Panc1 (cell line): ENCODE measurements around the gene RNF138. TPM values are rescaled to one million over a fixed set of nuclear protein-coding genes. Genes with fewer than 3 reads are reported as not detected.

Source experiments
- ATAC-seq: fragments of 200-7000 bp; cut with Tn5 transposase; 2 replicates; pipeline ENCODE4 v1.9.1; 2020; ENCODE audit warnings: mild to moderate bottlenecking, moderate library complexity
- BruUV-seq: library from RNA; stranded (reverse); fragments of 400-500 nt; replicated peaks from 2 replicates; lab custom pipeline; 2021; lab: Mats Ljungman, UMichigan
- CTCF ChIA-PET: fragments of 300-600 bp; sonication (Branson Sonifier 250); formaldehyde crosslinking; loops from one replicate; lab custom pipeline; 2022; ENCODE audit warnings: antibody characterized with exemption; lab: Charles Lee
- POLR2A ChIA-PET: fragments of 300-600 bp; sonication (Branson Sonifier 250); formaldehyde crosslinking; loops from one replicate; lab custom pipeline; 2022; ENCODE audit warnings: antibody characterized with exemption; lab: Charles Lee
- DNase-seq: peaks from one replicate; pipeline ENCODE4 v3.0.0-alpha.2; 2010; ENCODE audit warnings: low read depth, low spot score
- H3K27ac ChIP-seq: 2 replicates; pipeline ENCODE4 v1.5.1; 2011; ENCODE audit warnings: mild to moderate bottlenecking, low read length, inconsistent platforms
- H3K27me3 ChIP-seq: fragments of 200-500 bp; sonication (Bioruptor generic); 2 replicates; pipeline ENCODE4 v1.6.0; 2014; ENCODE audit warnings: low read length, inconsistent platforms; ENCODE audit not compliant: control insufficient read depth, insufficient read depth
- H3K36me3 ChIP-seq: fragments of 200-500 bp; sonication (Bioruptor generic); 2 replicates; pipeline ENCODE4 v1.5.1; 2014; ENCODE audit warnings: inconsistent platforms, mild to moderate bottlenecking, low read length, moderate library complexity; ENCODE audit not compliant: control insufficient read depth, insufficient read depth
- H3K4me1 ChIP-seq: 2 replicates; pipeline ENCODE4 v1.5.1; 2011; ENCODE audit warnings: inconsistent platforms, mild to moderate bottlenecking, low read length, moderate library complexity; ENCODE audit not compliant: control insufficient read depth, insufficient read depth
- H3K4me3 ChIP-seq, 2 experiments: 2 replicates each; pipeline ENCODE4 v1.5.1; 2011 to 2012; ENCODE audit warnings: low read depth in 2 of 2, low read length in 2 of 2, mild to moderate bottlenecking in 2 of 2, inconsistent platforms in 1 of 2, moderate library complexity in 1 of 2
- H3K9me3 ChIP-seq: fragments of 200-500 bp; sonication (Bioruptor generic); 2 replicates; pipeline ENCODE4 v1.5.1; 2014; ENCODE audit warnings: low read depth, mild to moderate bottlenecking, inconsistent platforms, low read length, moderate library complexity; ENCODE audit not compliant: control insufficient read depth, insufficient read depth
- POLR2AphosphoS5 ChIP-seq: IDR thresholded peaks from 2 replicates; pipeline ENCODE4 v1.6.1; 2012; ENCODE audit warnings: mild to moderate bottlenecking, low read depth, low read length, moderate library complexity
- SIN3A ChIP-seq: IDR thresholded peaks from 2 replicates; pipeline ENCODE4 v1.6.1; 2012; ENCODE audit warnings: low read depth, mild to moderate bottlenecking, low read length, moderate library complexity, borderline replicate concordance; ENCODE audit not compliant: insufficient read depth
- TCF7L2 ChIP-seq: IDR thresholded peaks from 2 replicates; pipeline ENCODE4 v1.6.1; 2011; ENCODE audit warnings: mild to moderate bottlenecking, low read depth, low read length, inconsistent platforms
- in situ Hi-C: cut with HindIII; loops from 2 replicates; pipeline ENCODE4 v1.10.0; 2016; ENCODE audit warnings: low sequenced_read_pairs, low pct_unique_long_range_greater_than_20kb
- intact Hi-C: fragments of 100-400 bp; cut with micrococcal nuclease; formaldehyde crosslinking; loops from one replicate; pipeline ENCODE4 v1.10.0; 2022; ENCODE audit not compliant: unreplicated experiment
- total RNA-seq: library from RNA; stranded (reverse); gene quantifications from one replicate; pipeline ENCODE4 v1.2.1, GENCODE V29; 2021; ENCODE audit not compliant: unreplicated experiment
- TF ChIP-seq, protein P1 (sequence below): fragments of 450-650 bp; IDR thresholded peaks from 2 replicates; pipeline ENCODE4 v1.5.1; 2017; ENCODE audit warnings: mild to moderate bottlenecking
- TF ChIP-seq, protein P2 (sequence below), 2 experiments: IDR thresholded peaks; 2 replicates each; pipeline ENCODE4 v1.6.1; 2011 to 2012; ENCODE audit warnings: low read depth in 2 of 2, control low read depth in 1 of 2, low read length in 1 of 2, mild to moderate bottlenecking in 1 of 2, moderate library complexity in 1 of 2; ENCODE audit not compliant: insufficient read depth in 1 of 2

RNF138 gene
- total RNA-seq, 1 experiment from 2014 or later: 27.3 TPM

DNA sequence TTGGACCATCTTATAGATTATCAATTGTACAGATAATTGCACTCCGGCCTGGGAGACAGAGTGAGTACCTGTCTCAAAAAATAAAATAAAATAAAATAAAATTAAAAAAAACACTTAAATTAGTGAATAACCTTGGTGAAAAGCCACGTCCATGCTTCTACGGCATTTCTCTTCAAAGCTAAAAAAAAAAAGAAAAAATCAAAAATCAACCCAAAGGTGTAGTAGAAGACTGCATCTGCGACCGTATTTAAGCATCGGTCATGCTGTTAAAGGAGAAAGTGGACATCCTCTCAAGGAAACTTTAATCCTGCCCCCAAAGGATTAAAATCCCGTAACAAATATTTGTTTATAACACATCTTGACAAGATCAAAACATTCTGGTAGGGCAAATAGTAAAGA, 350 bp upstream of the RNF138 start:
- ChIA-PET POLR2A (no interaction called here), CTCF (interaction anchor here (0.6 to 1.0 kb wide), 2 partner anchors 148 to 371 kb away, joined by 3 to 4 read pairs; partner anchors contain the start of gene TRAPPC8)
- Histone ChIP-seq H3K4me3 (peak overlapping the region; percentile 61 to 70), H3K4me1 (peaks cover 13% of the 10 kb centered on the region), H3K27me3 (no peaks in the 10 kb centered on the region), H3K9me3 (no peaks in the 10 kb centered on the region), H3K27ac (peak overlapping the region; percentile 88), H3K36me3 (peaks cover 4% of the 10 kb centered on the region)
- no TSS peak for BruUV-seq
- ATAC-seq (no peak), DNase-seq (no peak)
- TF ChIP-seq, protein P1, sequence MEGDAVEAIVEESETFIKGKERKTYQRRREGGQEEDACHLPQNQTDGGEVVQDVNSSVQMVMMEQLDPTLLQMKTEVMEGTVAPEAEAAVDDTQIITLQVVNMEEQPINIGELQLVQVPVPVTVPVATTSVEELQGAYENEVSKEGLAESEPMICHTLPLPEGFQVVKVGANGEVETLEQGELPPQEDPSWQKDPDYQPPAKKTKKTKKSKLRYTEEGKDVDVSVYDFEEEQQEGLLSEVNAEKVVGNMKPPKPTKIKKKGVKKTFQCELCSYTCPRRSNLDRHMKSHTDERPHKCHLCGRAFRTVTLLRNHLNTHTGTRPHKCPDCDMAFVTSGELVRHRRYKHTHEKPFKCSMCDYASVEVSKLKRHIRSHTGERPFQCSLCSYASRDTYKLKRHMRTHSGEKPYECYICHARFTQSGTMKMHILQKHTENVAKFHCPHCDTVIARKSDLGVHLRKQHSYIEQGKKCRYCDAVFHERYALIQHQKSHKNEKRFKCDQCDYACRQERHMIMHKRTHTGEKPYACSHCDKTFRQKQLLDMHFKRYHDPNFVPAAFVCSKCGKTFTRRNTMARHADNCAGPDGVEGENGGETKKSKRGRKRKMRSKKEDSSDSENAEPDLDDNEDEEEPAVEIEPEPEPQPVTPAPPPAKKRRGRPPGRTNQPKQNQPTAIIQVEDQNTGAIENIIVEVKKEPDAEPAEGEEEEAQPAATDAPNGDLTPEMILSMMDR: no peak
- TF ChIP-seq SIN3A (no peak), POLR2AphosphoS5 (no peak), TCF7L2 (no peak)
- TF ChIP-seq, protein P2, sequence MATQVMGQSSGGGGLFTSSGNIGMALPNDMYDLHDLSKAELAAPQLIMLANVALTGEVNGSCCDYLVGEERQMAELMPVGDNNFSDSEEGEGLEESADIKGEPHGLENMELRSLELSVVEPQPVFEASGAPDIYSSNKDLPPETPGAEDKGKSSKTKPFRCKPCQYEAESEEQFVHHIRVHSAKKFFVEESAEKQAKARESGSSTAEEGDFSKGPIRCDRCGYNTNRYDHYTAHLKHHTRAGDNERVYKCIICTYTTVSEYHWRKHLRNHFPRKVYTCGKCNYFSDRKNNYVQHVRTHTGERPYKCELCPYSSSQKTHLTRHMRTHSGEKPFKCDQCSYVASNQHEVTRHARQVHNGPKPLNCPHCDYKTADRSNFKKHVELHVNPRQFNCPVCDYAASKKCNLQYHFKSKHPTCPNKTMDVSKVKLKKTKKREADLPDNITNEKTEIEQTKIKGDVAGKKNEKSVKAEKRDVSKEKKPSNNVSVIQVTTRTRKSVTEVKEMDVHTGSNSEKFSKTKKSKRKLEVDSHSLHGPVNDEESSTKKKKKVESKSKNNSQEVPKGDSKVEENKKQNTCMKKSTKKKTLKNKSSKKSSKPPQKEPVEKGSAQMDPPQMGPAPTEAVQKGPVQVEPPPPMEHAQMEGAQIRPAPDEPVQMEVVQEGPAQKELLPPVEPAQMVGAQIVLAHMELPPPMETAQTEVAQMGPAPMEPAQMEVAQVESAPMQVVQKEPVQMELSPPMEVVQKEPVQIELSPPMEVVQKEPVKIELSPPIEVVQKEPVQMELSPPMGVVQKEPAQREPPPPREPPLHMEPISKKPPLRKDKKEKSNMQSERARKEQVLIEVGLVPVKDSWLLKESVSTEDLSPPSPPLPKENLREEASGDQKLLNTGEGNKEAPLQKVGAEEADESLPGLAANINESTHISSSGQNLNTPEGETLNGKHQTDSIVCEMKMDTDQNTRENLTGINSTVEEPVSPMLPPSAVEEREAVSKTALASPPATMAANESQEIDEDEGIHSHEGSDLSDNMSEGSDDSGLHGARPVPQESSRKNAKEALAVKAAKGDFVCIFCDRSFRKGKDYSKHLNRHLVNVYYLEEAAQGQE (IDR thresholded peaks at IDR 0.05; ENCODE audit: insufficient read depth in 1 of 2, low read depth in 2 of 2, low read length in 1 of 2): no peak
- in situ Hi-C loops: no loop called here
- intact Hi-C loops: no loop called here

DNA sequence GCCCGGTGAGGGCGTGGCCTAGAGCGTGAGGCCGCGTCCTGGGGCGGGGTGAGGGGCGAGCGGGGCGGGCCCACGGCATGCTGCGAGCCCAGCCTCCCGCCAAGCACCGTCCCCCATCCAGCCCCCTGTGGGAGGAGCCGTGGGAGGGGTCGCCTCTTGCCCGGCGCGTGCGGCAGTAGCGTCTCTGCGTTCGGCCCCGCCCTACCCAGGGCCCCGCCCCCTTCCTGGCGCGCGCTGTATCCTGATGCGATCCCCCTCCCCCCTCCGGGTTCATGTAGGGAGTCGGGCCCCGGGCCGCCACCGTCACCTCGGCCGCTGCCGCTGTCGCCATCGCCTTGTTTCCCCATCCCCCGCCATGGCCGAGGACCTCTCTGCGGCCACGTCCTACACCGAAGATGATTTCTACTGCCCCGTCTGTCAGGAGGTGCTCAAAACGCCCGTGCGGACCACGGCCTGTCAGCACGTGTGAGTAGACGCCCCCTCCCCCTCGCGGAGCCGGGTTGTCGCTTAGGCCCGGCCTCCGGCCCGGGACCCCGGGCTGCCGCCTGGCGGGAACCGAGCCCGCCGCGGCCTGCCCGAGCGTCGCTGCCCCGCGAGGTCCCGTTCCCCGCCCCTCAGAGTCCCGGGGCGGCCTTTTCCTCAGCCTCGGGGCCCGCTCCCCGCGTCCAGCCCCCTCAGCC, 888 bp downstream of the RNF138 start:
- CTCF ChIA-PET: interaction anchor here (0.5 kb wide), 1 partner anchor 159 kb away, joined by 3 read pairs; no protein-coding TSS in a partner anchor

More for the DNA sequence above, 888 bp downstream of the RNF138 start:
- in situ Hi-C loops: no loop called here
- BruUV-seq: no TSS peak
- Histone ChIP-seq H3K27ac (peak overlapping the region; percentile 48; the same call in 1 of the 2 replicates), H3K4me3 (peak overlapping the region; percentile 70 to 78), H3K27me3 (no peaks in the 10 kb centered on the region), H3K4me1 (peaks cover 13% of the 10 kb centered on the region), H3K9me3 (no peaks in the 10 kb centered on the region), H3K36me3 (peaks cover 4% of the 10 kb centered on the region)
- peak; percentile 96 for ATAC-seq
- DNase-seq: peak; percentile 50
- intact Hi-C loops: no loop called here
- TF ChIP-seq, protein P2 (IDR thresholded peaks at IDR 0.05; ENCODE audit: insufficient read depth in 1 of 2, low read depth in 2 of 2, low read length in 1 of 2): no peak
- no peak for TF ChIP-seq TCF7L2
- peak; percentile 77; the same call in 1 of the 2 replicates for TF ChIP-seq SIN3A
- 0 out of 2 replicates have a peak, but pooled peaks have one; percentile 39 for TF ChIP-seq POLR2AphosphoS5
- POLR2A ChIA-PET: interaction anchor here (0.5 to 0.7 kb wide), 2 partner anchors 44 to 77 kb away, joined by 3 to 4 read pairs; no protein-coding TSS in a partner anchor
